Esophagus squamous epithelium (tissue), 4 donors: Measurements from ENCODE around the gene LKAAEAR1.

Experiments
- POLR2A ChIP-seq, 4 donors: fragments of 450-650 bp; IDR thresholded peaks; one replicate each; pipeline ENCODE4 v1.6.1; 2017; ENCODE audit warnings: antibody characterized with exemption in 4 of 4, mild to moderate bottlenecking in 4 of 4, moderate library complexity in 3 of 4
- TF ChIP-seq, protein P1 (sequence below), 6 experiments: fragments of 450-650 bp in 4 of 6; fragments of 200-600 bp in 2 of 6; sonication (generic) in 2 of 6; IDR thresholded peaks; one replicate each; pipeline ENCODE4 v1.5.1; 2016 to 2019; ENCODE audit warnings: antibody characterized with exemption in 6 of 6, mild to moderate bottlenecking in 4 of 6, moderate library complexity in 4 of 6

DNA sequence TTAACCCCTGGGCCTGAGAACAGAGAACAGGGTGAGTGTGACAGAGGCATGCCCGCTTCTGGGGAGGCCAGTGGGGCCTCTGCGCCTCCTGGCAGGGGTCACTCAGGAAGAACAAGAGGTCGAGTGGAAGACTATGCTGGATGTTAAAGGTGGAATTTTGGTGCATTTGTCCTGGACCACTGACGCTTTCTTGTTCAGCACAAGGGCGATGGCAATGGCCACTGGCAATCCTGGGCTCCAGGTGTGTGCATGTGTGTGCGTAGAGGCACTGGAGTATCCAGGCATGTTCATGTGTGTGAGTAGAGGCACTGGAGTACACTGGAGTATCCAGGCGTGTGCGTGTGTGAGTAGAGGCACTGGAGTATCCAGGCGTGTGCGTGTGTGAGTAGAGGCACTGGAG, 46.7 kb upstream of the LKAAEAR1 start:
- no peak for TF ChIP-seq POLR2A (IDR thresholded peaks at IDR 0.05)
- TF ChIP-seq, protein P1, sequence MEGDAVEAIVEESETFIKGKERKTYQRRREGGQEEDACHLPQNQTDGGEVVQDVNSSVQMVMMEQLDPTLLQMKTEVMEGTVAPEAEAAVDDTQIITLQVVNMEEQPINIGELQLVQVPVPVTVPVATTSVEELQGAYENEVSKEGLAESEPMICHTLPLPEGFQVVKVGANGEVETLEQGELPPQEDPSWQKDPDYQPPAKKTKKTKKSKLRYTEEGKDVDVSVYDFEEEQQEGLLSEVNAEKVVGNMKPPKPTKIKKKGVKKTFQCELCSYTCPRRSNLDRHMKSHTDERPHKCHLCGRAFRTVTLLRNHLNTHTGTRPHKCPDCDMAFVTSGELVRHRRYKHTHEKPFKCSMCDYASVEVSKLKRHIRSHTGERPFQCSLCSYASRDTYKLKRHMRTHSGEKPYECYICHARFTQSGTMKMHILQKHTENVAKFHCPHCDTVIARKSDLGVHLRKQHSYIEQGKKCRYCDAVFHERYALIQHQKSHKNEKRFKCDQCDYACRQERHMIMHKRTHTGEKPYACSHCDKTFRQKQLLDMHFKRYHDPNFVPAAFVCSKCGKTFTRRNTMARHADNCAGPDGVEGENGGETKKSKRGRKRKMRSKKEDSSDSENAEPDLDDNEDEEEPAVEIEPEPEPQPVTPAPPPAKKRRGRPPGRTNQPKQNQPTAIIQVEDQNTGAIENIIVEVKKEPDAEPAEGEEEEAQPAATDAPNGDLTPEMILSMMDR (IDR thresholded peaks at IDR 0.05) = no peak
